OCI-LY3 (cell line): ENCODE measurements around the gene VAT1.

Source experiments
- H2AFZ ChIP-seq: fragments of 200-600, 300-600 bp; shearing (Covaris generic); 2 replicates; pipeline ENCODE4 v1.6.0; 2014; ENCODE audit warnings: antibody characterized with exemption, low read depth, low read length
- H3K27ac ChIP-seq: fragments of 200-600, 300-600 bp; sonication (generic); 2 replicates; pipeline ENCODE4 v1.5.1; 2014; ENCODE audit warnings: mild to moderate bottlenecking, low read length, moderate library complexity, mixed read lengths
- H3K27me3 ChIP-seq: fragments of 200-600, 300-600 bp; sonication (generic); 2 replicates; pipeline ENCODE4 v1.6.1; 2014; ENCODE audit warnings: low read depth, low read length, mixed read lengths
- H3K36me3 ChIP-seq: fragments of 200-600, 300-600 bp; sonication (generic); replicated peaks from 2 replicates; pipeline ENCODE3; 2014; ENCODE audit warnings: low read depth, low read length, mixed read lengths
- H3K4me1 ChIP-seq: fragments of 300-600, 200-600 bp; sonication (generic); 2 replicates; pipeline ENCODE4 v1.6.1; 2014; ENCODE audit warnings: low read length, mixed read lengths
- H3K4me2 ChIP-seq: fragments of 200-600, 300-600 bp; sonication (generic); 2 replicates; pipeline ENCODE4 v1.6.1; 2014; ENCODE audit warnings: low read length, mixed read lengths
- H3K4me3 ChIP-seq: fragments of 300-600, 200-600 bp; sonication (generic); 2 replicates; pipeline ENCODE4 v1.5.1; 2014; ENCODE audit warnings: antibody characterized with exemption, mild to moderate bottlenecking, low read length, moderate library complexity
- H3K79me2 ChIP-seq: fragments of 300-600, 200-600 bp; shearing (Covaris generic); 2 replicates; pipeline ENCODE4 v1.6.1; 2014; ENCODE audit warnings: mild to moderate bottlenecking, low read length, mixed read lengths
- H3K9ac ChIP-seq: fragments of 300-600, 200-600 bp; shearing (Covaris generic); 2 replicates; pipeline ENCODE4 v1.6.0; 2014; ENCODE audit warnings: mild to moderate bottlenecking, low read length, moderate library complexity
- H3K9me3 ChIP-seq: fragments of 200-600, 300-600 bp; shearing (Covaris generic); 2 replicates; pipeline ENCODE4 v1.6.1; 2014; ENCODE audit warnings: low read length, mixed read lengths; ENCODE audit not compliant: insufficient read depth
- H4K20me1 ChIP-seq: fragments of 200-600, 300-600 bp; sonication (generic); 2 replicates; pipeline ENCODE4 v1.6.1; 2016; ENCODE audit warnings: low read length, mixed read lengths; ENCODE audit not compliant: insufficient read depth
- EZH2phosphoT487 ChIP-seq: fragments of 200-600 bp; shearing (Covaris generic); IDR thresholded peaks from 2 replicates; pipeline ENCODE4 v1.6.1; 2018; ENCODE audit warnings: antibody characterized with exemption, mixed run types, low read depth
- TF ChIP-seq, protein P1 (sequence below): fragments of 200-600, 300-600 bp; sonication (generic); IDR thresholded peaks from 2 replicates; pipeline ENCODE4 v1.5.1; 2014; ENCODE audit warnings: antibody characterized with exemption, low read length, low read depth

Gene VAT1

GRCh38 chr17:43019418-43019817 lies 2.8 kb downstream of the VAT1 start:
- no peaks in the 10 kb centered on the region for H3K79me2 ChIP-seq
- no peak overlapping the region for H3K9ac ChIP-seq
- H3K27me3 ChIP-seq: no peaks in the 10 kb centered on the region
- no peak for TF ChIP-seq EZH2phosphoT487
- TF ChIP-seq, protein P1, sequence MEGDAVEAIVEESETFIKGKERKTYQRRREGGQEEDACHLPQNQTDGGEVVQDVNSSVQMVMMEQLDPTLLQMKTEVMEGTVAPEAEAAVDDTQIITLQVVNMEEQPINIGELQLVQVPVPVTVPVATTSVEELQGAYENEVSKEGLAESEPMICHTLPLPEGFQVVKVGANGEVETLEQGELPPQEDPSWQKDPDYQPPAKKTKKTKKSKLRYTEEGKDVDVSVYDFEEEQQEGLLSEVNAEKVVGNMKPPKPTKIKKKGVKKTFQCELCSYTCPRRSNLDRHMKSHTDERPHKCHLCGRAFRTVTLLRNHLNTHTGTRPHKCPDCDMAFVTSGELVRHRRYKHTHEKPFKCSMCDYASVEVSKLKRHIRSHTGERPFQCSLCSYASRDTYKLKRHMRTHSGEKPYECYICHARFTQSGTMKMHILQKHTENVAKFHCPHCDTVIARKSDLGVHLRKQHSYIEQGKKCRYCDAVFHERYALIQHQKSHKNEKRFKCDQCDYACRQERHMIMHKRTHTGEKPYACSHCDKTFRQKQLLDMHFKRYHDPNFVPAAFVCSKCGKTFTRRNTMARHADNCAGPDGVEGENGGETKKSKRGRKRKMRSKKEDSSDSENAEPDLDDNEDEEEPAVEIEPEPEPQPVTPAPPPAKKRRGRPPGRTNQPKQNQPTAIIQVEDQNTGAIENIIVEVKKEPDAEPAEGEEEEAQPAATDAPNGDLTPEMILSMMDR: no peak
- H3K4me1 ChIP-seq: peaks cover 3% of the 10 kb centered on the region; the same call in 1 of the 2 replicates
- no peaks in the 10 kb centered on the region for H3K9me3 ChIP-seq
- H2AFZ ChIP-seq: no peak overlapping the region
- no peak overlapping the region for H3K4me2 ChIP-seq
- H3K4me3 ChIP-seq: no peak overlapping the region
- no peaks in the 10 kb centered on the region for H4K20me1 ChIP-seq
- H3K36me3 ChIP-seq: no peaks in the 10 kb centered on the region
- no peak overlapping the region for H3K27ac ChIP-seq

GRCh38 chr17:43018932-43019331 lies 3.3 kb downstream of the VAT1 start:
- no peak overlapping the region for H2AFZ ChIP-seq
- H3K79me2 ChIP-seq: no peaks in the 10 kb centered on the region
- H3K4me3 ChIP-seq: no peak overlapping the region
- no peak overlapping the region for H3K9ac ChIP-seq
- peaks cover 3% of the 10 kb centered on the region; the same call in 1 of the 2 replicates for H3K4me1 ChIP-seq
- H3K4me2 ChIP-seq: no peak overlapping the region
- no peaks in the 10 kb centered on the region for H3K36me3 ChIP-seq
- no peaks in the 10 kb centered on the region for H3K27me3 ChIP-seq
- TF ChIP-seq, protein P1: no peak
- TF ChIP-seq EZH2phosphoT487: no peak
- no peak overlapping the region for H3K27ac ChIP-seq
- no peaks in the 10 kb centered on the region for H3K9me3 ChIP-seq
- no peaks in the 10 kb centered on the region for H4K20me1 ChIP-seq

DNA sequence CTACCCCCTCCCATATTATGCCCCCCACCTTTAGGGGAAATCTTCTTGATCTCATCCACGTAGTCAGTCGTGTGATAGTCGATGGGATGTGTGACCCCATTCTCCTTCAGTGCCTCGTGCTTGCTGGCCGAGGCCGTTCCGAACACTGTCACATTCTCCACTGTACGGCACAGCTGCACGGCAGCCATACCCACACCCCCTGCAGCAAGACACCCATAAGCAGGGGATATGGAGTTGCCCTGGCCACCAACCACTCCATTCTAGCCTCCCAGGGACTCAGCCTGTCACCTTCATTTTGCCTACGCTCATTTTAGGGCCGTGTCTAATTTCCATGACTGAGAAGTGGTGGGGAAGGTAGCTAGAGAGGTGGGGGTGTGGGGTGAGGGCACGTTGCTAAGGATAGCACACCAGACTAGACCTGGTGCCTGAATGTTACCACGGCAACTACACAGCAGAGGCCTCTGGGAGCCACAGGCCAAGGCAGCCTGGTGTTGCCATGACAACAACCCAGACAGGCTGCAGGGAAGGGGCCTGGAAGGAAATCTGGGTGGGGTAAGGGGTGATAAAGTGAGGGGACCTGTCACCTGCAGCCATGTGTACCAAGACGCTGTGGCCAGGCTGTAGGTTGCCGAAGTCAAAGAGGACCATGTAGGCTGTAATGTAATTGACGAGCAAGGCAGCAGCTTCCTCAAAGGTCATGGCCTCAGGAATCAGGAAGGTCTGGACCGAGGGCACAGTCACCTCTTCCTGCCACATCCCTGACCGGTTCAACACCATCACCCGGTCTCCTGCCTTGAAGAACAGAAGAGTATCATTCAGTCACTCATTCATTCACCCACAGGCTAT lies 4.0 kb downstream of the VAT1 start:
- TF ChIP-seq EZH2phosphoT487: no peak
- TF ChIP-seq, protein P1: no peak
- Histone ChIP-seq H3K27ac (no peak overlapping the region), H3K4me3 (no peak overlapping the region), H3K27me3 (no peaks in the 10 kb centered on the region), H3K9me3 (no peaks in the 10 kb centered on the region), H3K4me1 (peaks cover 3% of the 10 kb centered on the region; the same call in 1 of the 2 replicates), H3K79me2 (no peaks in the 10 kb centered on the region), H3K9ac (no peak overlapping the region), H4K20me1 (no peaks in the 10 kb centered on the region), H3K4me2 (no peak overlapping the region), H3K36me3 (no peaks in the 10 kb centered on the region), H2AFZ (no peak overlapping the region)

DNA sequence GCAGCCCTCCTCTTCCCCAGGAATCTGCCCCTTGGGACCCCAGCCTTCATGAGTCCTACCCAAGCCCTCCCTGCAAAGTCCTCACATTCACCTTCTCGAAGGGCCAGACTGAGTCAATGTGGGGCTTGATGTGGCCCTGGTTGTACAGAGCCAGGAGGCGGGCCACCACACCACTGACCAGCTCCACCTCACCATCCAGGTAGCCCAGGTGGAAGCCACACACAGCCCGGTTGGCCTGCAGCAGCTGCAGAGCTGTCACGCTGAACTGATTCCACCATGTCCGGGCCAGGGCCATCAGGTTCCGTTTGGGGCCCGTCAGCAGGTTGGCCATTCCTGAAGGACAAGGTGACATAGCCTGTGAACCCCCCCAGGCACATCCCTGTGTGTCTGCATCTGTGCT lies 6.0 kb downstream of the VAT1 start:
- H2AFZ ChIP-seq: no peak overlapping the region
- no peaks in the 10 kb centered on the region for H3K36me3 ChIP-seq

More for the DNA sequence above, 6.0 kb downstream of the VAT1 start:
- Histone ChIP-seq H3K27ac (no peak overlapping the region), H3K4me3 (no peak overlapping the region), H3K4me2 (no peak overlapping the region), H3K79me2 (no peaks in the 10 kb centered on the region), H3K27me3 (no peaks in the 10 kb centered on the region), H3K4me1 (peaks cover 2% of the 10 kb centered on the region; the same call in 1 of the 2 replicates), H3K9ac (no peak overlapping the region), H3K9me3 (no peaks in the 10 kb centered on the region), H4K20me1 (no peaks in the 10 kb centered on the region)
- TF ChIP-seq EZH2phosphoT487: no peak
- TF ChIP-seq, protein P1: no peak
